K562 (cell line): ENCODE measurements around the gene ULK3. TPM values are rescaled to one million over a fixed set of nuclear protein-coding genes. Genes with fewer than 3 reads are reported as not detected.

ENCODE experiments used
- C11orf30 ChIP-seq: fragments of 450-650 bp; IDR thresholded peaks from 2 replicates; pipeline ENCODE4 v1.6.1; 2016; ENCODE audit warnings: low read depth, mild to moderate bottlenecking
- CBX2 ChIP-seq: fragments of 200-600 bp; sonication (generic); IDR thresholded peaks from one replicate; pipeline ENCODE4 v1.6.1; 2012; ENCODE audit warnings: mild to moderate bottlenecking, low read length, inconsistent platforms; ENCODE audit not compliant: insufficient read depth, poor library complexity, severe bottlenecking
- CBX8 ChIP-seq: fragments of 200-600 bp; sonication (generic); IDR thresholded peaks from 2 replicates; pipeline ENCODE4 v1.6.1; 2012; ENCODE audit warnings: borderline replicate concordance, mixed run types, low read depth, mild to moderate bottlenecking, moderate library complexity, mixed read lengths, low read length, control low read depth, inconsistent platforms; ENCODE audit not compliant: poor library complexity, severe bottlenecking; ENCODE audit errors: extremely low read depth
- CEBPG ChIP-seq, 3 experiments: fragments of 200-800 bp in 1 of 3; sonication (Bioruptor generic) in 1 of 3; sonication (generic) in 1 of 3; formaldehyde crosslinking in 1 of 3; IDR thresholded peaks in 2 of 3; conservative IDR thresholded peaks in 1 of 3; 2 replicates each; pipeline versions ENCODE4 v1.6.1 to v1.8.0; 2016 to 2022; ENCODE audit warnings: missing compliant biosample characterization in 2 of 3, missing genetic modification characterization in 2 of 3, mild to moderate bottlenecking in 1 of 3, missing genetic modification reagents in 1 of 3
- HDAC1 ChIP-seq, 2 experiments: fragments of 450-650 bp; IDR thresholded peaks; 2 replicates each; pipeline ENCODE4 v1.6.1; 2016 to 2017; ENCODE audit warnings: inconsistent platforms in 1 of 2, mild to moderate bottlenecking in 1 of 2, moderate library complexity in 1 of 2
- NBN ChIP-seq: fragments of 450-650 bp; IDR thresholded peaks from 2 replicates; pipeline ENCODE4 v1.6.1; 2016; ENCODE audit warnings: low read depth, mild to moderate bottlenecking
- NKRF ChIP-seq: fragments of 450-650 bp; IDR thresholded peaks from 2 replicates; pipeline ENCODE4 v1.6.1; 2016; ENCODE audit warnings: borderline replicate concordance
- POLR2AphosphoS2 ChIP-seq: IDR thresholded peaks from 2 replicates; pipeline ENCODE4 v1.6.1; 2012; ENCODE audit warnings: low read length, improper control_type of control experiment
- RBFOX2 ChIP-seq: fragments of 200-400 bp; formaldehyde crosslinking; IDR thresholded peaks from 2 replicates; pipeline ENCODE4 v1.6.1; 2017; ENCODE audit warnings: low read depth, mild to moderate bottlenecking, low read length, moderate library complexity
- SAFB ChIP-seq: fragments of 200-400 bp; formaldehyde crosslinking; IDR thresholded peaks from 2 replicates; pipeline ENCODE4 v1.6.1; 2017; ENCODE audit warnings: low read depth, low read length, borderline replicate concordance
- SP1 ChIP-seq: sonication (generic); formaldehyde crosslinking; IDR thresholded peaks from 2 replicates; pipeline ENCODE4 v1.8.1; 2022; ENCODE audit warnings: mild to moderate bottlenecking, missing genetic modification reagents
- STAG1 ChIP-seq: sonication (generic); formaldehyde crosslinking; IDR thresholded peaks from 2 replicates; pipeline ENCODE4 v1.5.0; 2020; ENCODE audit warnings: missing genetic modification reagents, borderline replicate concordance
- THAP12 ChIP-seq: fragments of 250-450 bp; sonication (Bioruptor Pico); IDR thresholded peaks from 2 replicates; pipeline ENCODE4 v1.9.0; 2021; ENCODE audit warnings: mild to moderate bottlenecking, inconsistent platforms
- ZNF274 ChIP-seq: IDR thresholded peaks from 2 replicates; pipeline ENCODE4 v1.6.1; 2011; ENCODE audit warnings: low read depth, mild to moderate bottlenecking, low read length, moderate library complexity, borderline replicate concordance
- ZNF778 ChIP-seq: fragments of 450-650 bp; formaldehyde crosslinking; IDR thresholded peaks from 2 replicates; pipeline ENCODE4 v1.4.0; 2020; ENCODE audit warnings: mild to moderate bottlenecking, moderate library complexity
- polyA plus RNA-seq, 8 experiments: library from polyadenylated mRNA; depleted of rRNA in 4 of 8; stranded (reverse) in 5 of 8; unstranded in 3 of 8; fragments of >200 nt; fragmentation: Nextera tagmentation in 2 of 8; fragmentation: Illumina TruSeq in 1 of 8; extraction: Ambion mirVana in 2 of 8; extraction: Trizol in 1 of 8; gene quantifications; 2 replicates each; pipeline versions ENCODE4 v1.2.1 to v1.2.3, GENCODE V29; 2011 to 2014; ENCODE audit warnings: inconsistent platforms in 1 of 8, missing spikeins in 1 of 8
- total RNA-seq, 7 experiments: library from RNA; depleted of rRNA in 6 of 7; stranded (reverse); fragments of >200 nt in 6 of 7; fragmentation: Illumina TruSeq in 2 of 7; extraction: Trizol in 2 of 7; gene quantifications; 2 replicates each; pipeline versions ENCODE4 v1.2.1 to v1.2.3, GENCODE V29; 2011 to 2021; ENCODE audit warnings: low replicate concordance in 1 of 7

The ULK3 gene
- total and polyA plus RNA-seq, 9 of the 15 experiments (the other 6 are each of a cell fraction or from before 2014, with no cell fraction given), result 0.68 to 68.0 (median 34.9) TPM

- TF ChIP-seq ZNF274 (no peak), SAFB (no peak), HDAC1 (IDR thresholded peaks at IDR 0.05) (peak in 1 of 2 experiments; percentile 46; a peak in 1 of 4 replicates), STAG1 (CRISPR knock-in tag) (no peak), CBX2 (no peak), NKRF (no peak), C11orf30 (no peak), SP1 (CRISPR knock-in tag) (peak; percentile 30; the same call in 1 of the 2 replicates), NBN (no peak; the same call in 1 of the 2 replicates), RBFOX2 (no peak), POLR2AphosphoS2 (no peak), THAP12 (CRISPR knock-in tag) (no peak), CEBPG (CRISPR knock-in tag; IDR thresholded peaks at IDR 0.05) (no peak), CEBPG (tag; conservative IDR thresholded peaks at IDR 0.05 in 1 of 2, IDR thresholded peaks at IDR 0.05 in 1 of 2) (no peak), ZNF778 (CRISPR knock-in tag) (no peak), CBX8 (no peak)
These were observed 46.5 kb upstream of the ULK3 start (continued) for GRCh38 chr15:74889390-74889882.
